HEK293 (cell line): Measurements from ENCODE around the gene PFN3.

Experiments used
- CTCF ChIA-PET: fragments of 350-600 bp; formaldehyde crosslinking; extraction: SDS; loops from one replicate; lab custom pipeline; 2021; ENCODE audit warnings: antibody characterized with exemption; lab: Yijun Ruan, JAX
- POLR2A ChIA-PET: fragments of 300-600 bp; formaldehyde crosslinking; extraction: SDS; loops from one replicate; lab custom pipeline; 2020; ENCODE audit warnings: antibody characterized with exemption, inconsistent platforms; lab: Yijun Ruan, JAX
- H3K27ac ChIP-seq: fragments of 200-500 bp; sonication (Bioruptor generic); 2 replicates; pipeline ENCODE4 v1.5.1; 2014; ENCODE audit warnings: low read depth, low read length, control low read depth, inconsistent platforms; ENCODE audit errors: extremely low read depth
- H3K36me3 ChIP-seq, 2 experiments: fragments of 200-500 bp in 1 of 2; sonication (Bioruptor generic) in 1 of 2; 1 replicate in 1 of 2; 2 replicates in 1 of 2; pipeline ENCODE4 v1.5.1; 2014 to 2017; ENCODE audit warnings: inconsistent platforms in 2 of 2, low read length in 2 of 2; ENCODE audit not compliant: control insufficient read depth in 2 of 2, insufficient read depth in 1 of 2
- H3K4me1 ChIP-seq: fragments of 200-500 bp; sonication (Bioruptor generic); 2 replicates; pipeline ENCODE4 v1.5.1; 2014; ENCODE audit warnings: mild to moderate bottlenecking, low read length, inconsistent platforms; ENCODE audit not compliant: control insufficient read depth, insufficient read depth
- H3K4me3 ChIP-seq: 2 replicates; pipeline ENCODE4 v1.5.1; 2011; ENCODE audit warnings: low read depth, mild to moderate bottlenecking, control low read depth, low read length, moderate library complexity
- H3K9me3 ChIP-seq: fragments of 200-500 bp; sonication (Bioruptor generic); 2 replicates; pipeline ENCODE4 v1.5.1; 2014; ENCODE audit warnings: low read depth, low read length, inconsistent platforms; ENCODE audit not compliant: control insufficient read depth, insufficient read depth
- EGR2 ChIP-seq: fragments of 450-650 bp; formaldehyde crosslinking; IDR thresholded peaks from 2 replicates; pipeline ENCODE4 v1.5.1; 2016; ENCODE audit warnings: low read depth, missing biosample characterization, missing genetic modification characterization
- YY1 ChIP-seq: fragments of 450-650 bp; formaldehyde crosslinking; IDR thresholded peaks from 2 replicates; pipeline ENCODE4 v1.5.1; 2018; ENCODE audit warnings: missing biosample characterization, missing genetic modification characterization
- ZFHX2 ChIP-seq: fragments of 450-650 bp; formaldehyde crosslinking; conservative IDR thresholded peaks from 2 replicates; pipeline ENCODE4 v1.5.1; 2016; ENCODE audit warnings: missing biosample characterization, missing genetic modification characterization
- ZNF169 ChIP-seq: fragments of 450-650 bp; formaldehyde crosslinking; IDR thresholded peaks from 2 replicates; pipeline ENCODE4 v1.5.1; 2016; ENCODE audit warnings: missing biosample characterization, missing genetic modification characterization
- ZNF37A ChIP-seq: fragments of 450-650 bp; IDR thresholded peaks from 2 replicates; pipeline ENCODE4 v1.5.1; 2018; ENCODE audit warnings: missing biosample characterization, missing genetic modification characterization
- ZNF426 ChIP-seq: fragments of 450-650 bp; formaldehyde crosslinking; IDR thresholded peaks from 2 replicates; pipeline ENCODE4 v1.5.1; 2017; ENCODE audit warnings: missing biosample characterization, missing genetic modification characterization, mild to moderate bottlenecking, inconsistent platforms, moderate library complexity
- ZNF747 ChIP-seq: fragments of 450-650 bp; formaldehyde crosslinking; IDR thresholded peaks from 2 replicates; pipeline ENCODE4 v1.5.1; 2016; ENCODE audit warnings: missing biosample characterization, missing genetic modification characterization
- TF ChIP-seq, protein P1 (sequence below): fragments of 450-650 bp; formaldehyde crosslinking; IDR thresholded peaks from 2 replicates; pipeline ENCODE4 v1.5.1; 2017; ENCODE audit warnings: missing biosample characterization, missing genetic modification characterization
- TF ChIP-seq, protein P2 (sequence below): fragments of 450-650 bp; formaldehyde crosslinking; IDR thresholded peaks from 2 replicates; pipeline ENCODE4 v1.5.1; 2017; ENCODE audit warnings: missing biosample characterization, missing genetic modification characterization
- TF ChIP-seq, protein P3 (sequence below): fragments of 450-650 bp; formaldehyde crosslinking; IDR thresholded peaks from 2 replicates; pipeline ENCODE4 v1.5.1; 2016; ENCODE audit warnings: missing biosample characterization, missing genetic modification characterization
- TF ChIP-seq, protein P4 (sequence below): fragments of 450-650 bp; formaldehyde crosslinking; IDR thresholded peaks from 2 replicates; pipeline ENCODE4 v1.5.1; 2017; ENCODE audit warnings: missing biosample characterization, missing genetic modification characterization
- TF ChIP-seq, protein P5 (sequence below): fragments of 450-650 bp; formaldehyde crosslinking; IDR thresholded peaks from 2 replicates; pipeline ENCODE4 v1.5.0; 2017; ENCODE audit warnings: missing biosample characterization, missing genetic modification characterization, borderline replicate concordance
- TF ChIP-seq, protein P6 (sequence below): fragments of 450-650 bp; formaldehyde crosslinking; optimal IDR thresholded peaks from 2 replicates; pipeline ENCODE3; 2016; ENCODE audit warnings: missing biosample characterization, mild to moderate bottlenecking, missing genetic modification characterization
- TF ChIP-seq, protein P7 (sequence below): fragments of 450-650 bp; IDR thresholded peaks from 2 replicates; pipeline ENCODE4 v1.5.1; 2018; ENCODE audit warnings: missing biosample characterization, missing genetic modification characterization

Gene PFN3

DNA sequence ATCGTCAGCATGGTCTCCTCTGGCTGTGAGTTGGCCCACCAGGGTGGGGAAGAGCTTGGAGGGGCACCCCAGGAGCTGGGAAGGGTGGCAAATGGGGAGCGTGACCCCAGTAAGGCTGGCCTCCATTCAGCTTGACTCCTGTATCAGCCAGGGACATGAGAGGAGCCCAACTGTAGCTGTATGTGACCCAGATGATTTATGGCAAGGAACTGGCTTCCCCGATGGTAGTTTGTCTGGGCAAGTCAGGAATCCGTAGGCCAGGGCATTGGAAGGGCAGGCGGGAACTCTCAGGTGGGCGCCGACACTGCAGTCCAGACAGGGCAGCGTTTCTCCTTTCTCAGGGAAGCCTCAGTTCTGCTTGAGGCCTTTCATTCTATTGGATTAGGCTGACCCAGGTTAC lies 13.9 kb downstream of the PFN3 start (continued):
- no peak for TF ChIP-seq ZNF169 (tag by site-specific recombination)
- TF ChIP-seq ZNF747 (tag by site-specific recombination): no peak
- TF ChIP-seq, protein P1, sequence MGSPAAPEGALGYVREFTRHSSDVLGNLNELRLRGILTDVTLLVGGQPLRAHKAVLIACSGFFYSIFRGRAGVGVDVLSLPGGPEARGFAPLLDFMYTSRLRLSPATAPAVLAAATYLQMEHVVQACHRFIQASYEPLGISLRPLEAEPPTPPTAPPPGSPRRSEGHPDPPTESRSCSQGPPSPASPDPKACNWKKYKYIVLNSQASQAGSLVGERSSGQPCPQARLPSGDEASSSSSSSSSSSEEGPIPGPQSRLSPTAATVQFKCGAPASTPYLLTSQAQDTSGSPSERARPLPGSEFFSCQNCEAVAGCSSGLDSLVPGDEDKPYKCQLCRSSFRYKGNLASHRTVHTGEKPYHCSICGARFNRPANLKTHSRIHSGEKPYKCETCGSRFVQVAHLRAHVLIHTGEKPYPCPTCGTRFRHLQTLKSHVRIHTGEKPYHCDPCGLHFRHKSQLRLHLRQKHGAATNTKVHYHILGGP (tag by site-specific recombination): no peak
- TF ChIP-seq ZNF426: no peak

DNA sequence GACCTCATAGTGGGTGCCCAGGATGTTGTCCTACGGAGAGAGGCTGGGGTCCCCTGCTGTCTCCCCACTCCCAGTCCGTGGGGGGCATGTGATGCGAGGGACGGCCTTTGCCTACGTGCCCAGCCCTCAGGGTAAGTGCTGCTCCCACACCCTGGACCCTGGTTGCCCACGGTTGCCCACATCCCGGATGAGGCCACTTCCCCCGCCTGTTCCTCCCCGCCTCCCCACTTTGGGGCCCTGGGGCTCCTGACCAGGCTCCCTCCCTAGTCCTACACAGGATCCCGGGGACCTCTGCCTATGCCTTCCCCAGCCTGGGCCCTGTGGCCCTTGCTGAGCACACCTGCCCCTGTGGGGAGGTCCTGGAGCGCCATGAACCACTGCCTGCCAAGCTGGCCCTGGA lies 14.7 kb downstream of the PFN3 start:
- ChIA-PET POLR2A (interaction anchor here (1.2 kb wide), 1 partner anchor 14 kb away, joined by 5 read pairs; no protein-coding TSS in a partner anchor), CTCF (interaction anchor here (1.1 to 2.3 kb wide), 4 partner anchors 7 to 76 kb away, joined by 3 to 10 read pairs (median 7); no protein-coding TSS in a partner anchor)
- Histone ChIP-seq H3K4me1 (peaks cover 6% of the 10 kb centered on the region; the same call in 1 of the 2 replicates), H3K36me3 (no peaks in the 10 kb centered on the region), H3K4me3 (no peak overlapping the region), H3K27ac (no peak overlapping the region), H3K9me3 (no peaks in the 10 kb centered on the region)
- TF ChIP-seq, protein P2, sequence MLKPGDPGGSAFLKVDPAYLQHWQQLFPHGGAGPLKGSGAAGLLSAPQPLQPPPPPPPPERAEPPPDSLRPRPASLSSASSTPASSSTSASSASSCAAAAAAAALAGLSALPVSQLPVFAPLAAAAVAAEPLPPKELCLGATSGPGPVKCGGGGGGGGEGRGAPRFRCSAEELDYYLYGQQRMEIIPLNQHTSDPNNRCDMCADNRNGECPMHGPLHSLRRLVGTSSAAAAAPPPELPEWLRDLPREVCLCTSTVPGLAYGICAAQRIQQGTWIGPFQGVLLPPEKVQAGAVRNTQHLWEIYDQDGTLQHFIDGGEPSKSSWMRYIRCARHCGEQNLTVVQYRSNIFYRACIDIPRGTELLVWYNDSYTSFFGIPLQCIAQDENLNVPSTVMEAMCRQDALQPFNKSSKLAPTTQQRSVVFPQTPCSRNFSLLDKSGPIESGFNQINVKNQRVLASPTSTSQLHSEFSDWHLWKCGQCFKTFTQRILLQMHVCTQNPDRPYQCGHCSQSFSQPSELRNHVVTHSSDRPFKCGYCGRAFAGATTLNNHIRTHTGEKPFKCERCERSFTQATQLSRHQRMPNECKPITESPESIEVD (tag by site-specific recombination): no peak
- TF ChIP-seq EGR2 (tag by site-specific recombination) (peak; percentile 63), ZFHX2 (tag by site-specific recombination) (peak; percentile 68), ZNF37A (tag by site-specific recombination) (no peak), YY1 (tag by site-specific recombination) (no peak)
- TF ChIP-seq, protein P3, sequence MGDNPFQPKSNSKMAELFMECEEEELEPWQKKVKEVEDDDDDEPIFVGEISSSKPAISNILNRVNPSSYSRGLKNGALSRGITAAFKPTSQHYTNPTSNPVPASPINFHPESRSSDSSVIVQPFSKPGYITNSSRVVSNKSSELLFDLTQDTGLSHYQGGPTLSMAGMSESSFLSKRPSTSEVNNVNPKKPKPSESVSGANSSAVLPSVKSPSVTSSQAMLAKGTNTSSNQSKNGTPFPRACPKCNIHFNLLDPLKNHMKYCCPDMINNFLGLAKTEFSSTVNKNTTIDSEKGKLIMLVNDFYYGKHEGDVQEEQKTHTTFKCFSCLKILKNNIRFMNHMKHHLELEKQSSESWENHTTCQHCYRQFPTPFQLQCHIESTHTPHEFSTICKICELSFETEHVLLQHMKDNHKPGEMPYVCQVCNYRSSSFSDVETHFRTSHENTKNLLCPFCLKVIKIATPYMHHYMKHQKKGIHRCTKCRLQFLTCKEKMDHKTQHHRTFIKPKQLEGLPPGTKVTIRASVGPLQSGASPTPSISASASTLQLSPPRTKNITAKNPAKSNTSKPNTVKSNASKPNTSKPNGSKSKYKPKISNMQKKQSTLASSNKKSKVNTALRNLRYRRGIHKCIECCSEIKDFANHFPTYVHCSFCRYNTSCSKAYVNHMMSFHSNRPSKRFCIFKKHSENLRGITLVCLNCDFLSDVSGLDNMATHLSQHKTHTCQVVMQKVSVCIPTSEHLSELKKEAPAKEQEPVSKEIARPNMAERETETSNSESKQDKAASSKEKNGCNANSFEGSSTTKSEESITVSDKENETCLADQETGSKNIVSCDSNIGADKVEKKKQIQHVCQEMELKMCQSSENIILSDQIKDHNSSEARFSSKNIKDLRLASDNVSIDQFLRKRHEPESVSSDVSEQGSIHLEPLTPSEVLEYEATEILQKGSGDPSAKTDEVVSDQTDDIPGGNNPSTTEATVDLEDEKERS: no peak
- TF ChIP-seq, protein P4, sequence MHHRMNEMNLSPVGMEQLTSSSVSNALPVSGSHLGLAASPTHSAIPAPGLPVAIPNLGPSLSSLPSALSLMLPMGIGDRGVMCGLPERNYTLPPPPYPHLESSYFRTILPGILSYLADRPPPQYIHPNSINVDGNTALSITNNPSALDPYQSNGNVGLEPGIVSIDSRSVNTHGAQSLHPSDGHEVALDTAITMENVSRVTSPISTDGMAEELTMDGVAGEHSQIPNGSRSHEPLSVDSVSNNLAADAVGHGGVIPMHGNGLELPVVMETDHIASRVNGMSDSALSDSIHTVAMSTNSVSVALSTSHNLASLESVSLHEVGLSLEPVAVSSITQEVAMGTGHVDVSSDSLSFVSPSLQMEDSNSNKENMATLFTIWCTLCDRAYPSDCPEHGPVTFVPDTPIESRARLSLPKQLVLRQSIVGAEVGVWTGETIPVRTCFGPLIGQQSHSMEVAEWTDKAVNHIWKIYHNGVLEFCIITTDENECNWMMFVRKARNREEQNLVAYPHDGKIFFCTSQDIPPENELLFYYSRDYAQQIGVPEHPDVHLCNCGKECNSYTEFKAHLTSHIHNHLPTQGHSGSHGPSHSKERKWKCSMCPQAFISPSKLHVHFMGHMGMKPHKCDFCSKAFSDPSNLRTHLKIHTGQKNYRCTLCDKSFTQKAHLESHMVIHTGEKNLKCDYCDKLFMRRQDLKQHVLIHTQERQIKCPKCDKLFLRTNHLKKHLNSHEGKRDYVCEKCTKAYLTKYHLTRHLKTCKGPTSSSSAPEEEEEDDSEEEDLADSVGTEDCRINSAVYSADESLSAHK (tag by site-specific recombination): no peak
- TF ChIP-seq, protein P5, sequence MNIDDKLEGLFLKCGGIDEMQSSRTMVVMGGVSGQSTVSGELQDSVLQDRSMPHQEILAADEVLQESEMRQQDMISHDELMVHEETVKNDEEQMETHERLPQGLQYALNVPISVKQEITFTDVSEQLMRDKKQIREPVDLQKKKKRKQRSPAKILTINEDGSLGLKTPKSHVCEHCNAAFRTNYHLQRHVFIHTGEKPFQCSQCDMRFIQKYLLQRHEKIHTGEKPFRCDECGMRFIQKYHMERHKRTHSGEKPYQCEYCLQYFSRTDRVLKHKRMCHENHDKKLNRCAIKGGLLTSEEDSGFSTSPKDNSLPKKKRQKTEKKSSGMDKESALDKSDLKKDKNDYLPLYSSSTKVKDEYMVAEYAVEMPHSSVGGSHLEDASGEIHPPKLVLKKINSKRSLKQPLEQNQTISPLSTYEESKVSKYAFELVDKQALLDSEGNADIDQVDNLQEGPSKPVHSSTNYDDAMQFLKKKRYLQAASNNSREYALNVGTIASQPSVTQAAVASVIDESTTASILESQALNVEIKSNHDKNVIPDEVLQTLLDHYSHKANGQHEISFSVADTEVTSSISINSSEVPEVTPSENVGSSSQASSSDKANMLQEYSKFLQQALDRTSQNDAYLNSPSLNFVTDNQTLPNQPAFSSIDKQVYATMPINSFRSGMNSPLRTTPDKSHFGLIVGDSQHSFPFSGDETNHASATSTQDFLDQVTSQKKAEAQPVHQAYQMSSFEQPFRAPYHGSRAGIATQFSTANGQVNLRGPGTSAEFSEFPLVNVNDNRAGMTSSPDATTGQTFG (tag by site-specific recombination): no peak
- TF ChIP-seq, protein P6, sequence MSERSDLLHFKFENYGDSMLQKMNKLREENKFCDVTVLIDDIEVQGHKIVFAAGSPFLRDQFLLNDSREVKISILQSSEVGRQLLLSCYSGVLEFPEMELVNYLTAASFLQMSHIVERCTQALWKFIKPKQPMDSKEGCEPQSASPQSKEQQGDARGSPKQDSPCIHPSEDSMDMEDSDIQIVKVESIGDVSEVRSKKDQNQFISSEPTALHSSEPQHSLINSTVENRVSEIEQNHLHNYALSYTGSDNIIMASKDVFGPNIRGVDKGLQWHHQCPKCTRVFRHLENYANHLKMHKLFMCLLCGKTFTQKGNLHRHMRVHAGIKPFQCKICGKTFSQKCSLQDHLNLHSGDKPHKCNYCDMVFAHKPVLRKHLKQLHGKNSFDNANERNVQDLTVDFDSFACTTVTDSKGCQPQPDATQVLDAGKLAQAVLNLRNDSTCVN (tag by site-specific recombination): no peak
- TF ChIP-seq, protein P7, sequence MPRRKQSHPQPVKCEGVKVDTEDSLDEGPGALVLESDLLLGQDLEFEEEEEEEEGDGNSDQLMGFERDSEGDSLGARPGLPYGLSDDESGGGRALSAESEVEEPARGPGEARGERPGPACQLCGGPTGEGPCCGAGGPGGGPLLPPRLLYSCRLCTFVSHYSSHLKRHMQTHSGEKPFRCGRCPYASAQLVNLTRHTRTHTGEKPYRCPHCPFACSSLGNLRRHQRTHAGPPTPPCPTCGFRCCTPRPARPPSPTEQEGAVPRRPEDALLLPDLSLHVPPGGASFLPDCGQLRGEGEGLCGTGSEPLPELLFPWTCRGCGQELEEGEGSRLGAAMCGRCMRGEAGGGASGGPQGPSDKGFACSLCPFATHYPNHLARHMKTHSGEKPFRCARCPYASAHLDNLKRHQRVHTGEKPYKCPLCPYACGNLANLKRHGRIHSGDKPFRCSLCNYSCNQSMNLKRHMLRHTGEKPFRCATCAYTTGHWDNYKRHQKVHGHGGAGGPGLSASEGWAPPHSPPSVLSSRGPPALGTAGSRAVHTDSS (tag by site-specific recombination): no peak
